Colonic mucosa (tissue), 4 donors: ENCODE measurements around the gene ABI1. TPM values are rescaled to one million over a fixed set of nuclear protein-coding genes. Genes with fewer than 3 reads are reported as not detected.

Source experiments
- DNase-seq: peaks from one replicate; pipeline ENCODE4 v3.0.0-alpha.2; 2020
- H3K27ac ChIP-seq: fragments of 200-600 bp; one replicate; pipeline ENCODE4 v1.8.0; 2021
- H3K27me3 ChIP-seq: fragments of 200-600 bp; one replicate; pipeline ENCODE4 v1.8.0; 2021
- H3K36me3 ChIP-seq: fragments of 200-600 bp; one replicate; pipeline ENCODE4 v1.8.0; 2021
- H3K4me1 ChIP-seq: fragments of 200-600 bp; one replicate; pipeline ENCODE4 v1.8.0; 2021; ENCODE audit warnings: mild to moderate bottlenecking
- H3K4me3 ChIP-seq: fragments of 200-600 bp; one replicate; pipeline ENCODE4 v1.8.0; 2021
- H3K9ac ChIP-seq, 2 donors: one replicate each; pipeline ENCODE4 v1.7.0; 2013; ENCODE audit warnings: control low read depth in 2 of 2, low read depth in 2 of 2, low read length in 2 of 2
- H3K9me3 ChIP-seq: fragments of 200-600 bp; one replicate; pipeline ENCODE4 v1.8.0; 2021
- CTCF ChIP-seq: fragments of 200-600 bp; IDR thresholded peaks from one replicate; pipeline ENCODE4 v1.8.0; 2022; ENCODE audit warnings: antibody characterized with exemption, mild to moderate bottlenecking
- intact Hi-C: fragments of 100-400 bp; cut with DNase I; formaldehyde crosslinking; loops from one replicate; pipeline ENCODE4 v1.14.1; 2022
- total RNA-seq, 2 donors: library from RNA; stranded (reverse); fragmentation: NEBNext Ultra II Directional in 1 of 2; extraction: Animal tissue kit (Norgen Biotek cat#: 25700) in 1 of 2; gene quantifications; one replicate each; pipeline ENCODE4 v1.2.1, GENCODE V29; 2021
- donor health status: healthy.
- donor health status: DM: no; HTN: no; CAD: no.
- donor health status: DM: no; HTN: no; CAD: no.

ABI1 gene
- total RNA-seq, 2 donors from 2014 or later, result 45.6 to 65.3 TPM

GRCh38 chr10:26780793-26781601 lies 79.8 kb downstream of the ABI1 start:
- H3K27ac ChIP-seq, result no peak overlapping the region
- no peak overlapping the region for H3K9ac ChIP-seq
- DNase-seq, result no peak

GRCh38 chr10:26780106-26780792 lies 80.5 kb downstream of the ABI1 start:
- Histone ChIP-seq H3K36me3 (no peaks in the 10 kb centered on the region), H3K4me1 (peaks cover 13% of the 10 kb centered on the region), H3K9me3 (no peaks in the 10 kb centered on the region), H3K4me3 (no peak overlapping the region), H3K27me3 (no peaks in the 10 kb centered on the region), H3K27ac (peak overlapping the region; percentile 58), H3K9ac (no peak overlapping the region)
- no peak for TF ChIP-seq CTCF
- intact Hi-C loops, result no loop called here
- DNase-seq, result no peak

More at GRCh38 chr10:26780793-26781601, 79.8 kb downstream of the ABI1 start:
- Histone ChIP-seq H3K9me3 (no peaks in the 10 kb centered on the region), H3K4me3 (no peak overlapping the region), H3K4me1 (peaks cover 13% of the 10 kb centered on the region), H3K27me3 (no peaks in the 10 kb centered on the region), H3K36me3 (no peaks in the 10 kb centered on the region)
- TF ChIP-seq CTCF, result no peak
- intact Hi-C loops, result no loop called here

GRCh38 chr10:26779176-26779860 lies 81.4 kb downstream of the ABI1 start:
- DNase-seq, result peak; percentile 41
- peaks cover 13% of the 10 kb centered on the region for H3K4me1 ChIP-seq
- peak overlapping the region; percentile 58 for H3K27ac ChIP-seq
- H3K27me3 ChIP-seq, result no peaks in the 10 kb centered on the region
- no peaks in the 10 kb centered on the region for H3K9me3 ChIP-seq
- H3K36me3 ChIP-seq, result no peaks in the 10 kb centered on the region
- no peak overlapping the region for H3K4me3 ChIP-seq
- H3K9ac ChIP-seq, result no peak overlapping the region
- intact Hi-C loops, result no loop called here
- TF ChIP-seq CTCF, result no peak

GRCh38 chr10:26777686-26778085 lies 83.1 kb downstream of the ABI1 start:
- intact Hi-C loops, result no loop called here
- no peaks in the 10 kb centered on the region for H3K36me3 ChIP-seq
- no peak for DNase-seq
- TF ChIP-seq CTCF, result no peak
- no peaks in the 10 kb centered on the region for H3K27me3 ChIP-seq
- no peaks in the 10 kb centered on the region for H3K9me3 ChIP-seq
- H3K27ac ChIP-seq, result no peak overlapping the region
- no peak overlapping the region for H3K4me3 ChIP-seq
- no peak overlapping the region for H3K9ac ChIP-seq
- H3K4me1 ChIP-seq, result peaks cover 13% of the 10 kb centered on the region

- no peak overlapping the region for H3K4me3 ChIP-seq
- no peaks in the 10 kb centered on the region for H3K27me3 ChIP-seq
- no peak overlapping the region for H3K27ac ChIP-seq
- TF ChIP-seq CTCF, result no peak
- no peak for DNase-seq
- intact Hi-C loops, result no loop called here
- no peak overlapping the region for H3K9ac ChIP-seq
- H3K9me3 ChIP-seq, result no peaks in the 10 kb centered on the region
- H3K36me3 ChIP-seq, result no peaks in the 10 kb centered on the region
- peaks cover 7% of the 10 kb centered on the region for H3K4me1 ChIP-seq
Observed at GRCh38 chr10:26776258-26776657, 84.5 kb downstream of the ABI1 start.
